ENCODE data around the gene ATP5ME. TPM values are rescaled to one million over a fixed set of nuclear protein-coding genes. Genes with fewer than 3 reads are reported as not detected.

ATP5ME gene
- total RNA-seq, 1 experiment from 2014 or later = 425 TPM

DNA sequence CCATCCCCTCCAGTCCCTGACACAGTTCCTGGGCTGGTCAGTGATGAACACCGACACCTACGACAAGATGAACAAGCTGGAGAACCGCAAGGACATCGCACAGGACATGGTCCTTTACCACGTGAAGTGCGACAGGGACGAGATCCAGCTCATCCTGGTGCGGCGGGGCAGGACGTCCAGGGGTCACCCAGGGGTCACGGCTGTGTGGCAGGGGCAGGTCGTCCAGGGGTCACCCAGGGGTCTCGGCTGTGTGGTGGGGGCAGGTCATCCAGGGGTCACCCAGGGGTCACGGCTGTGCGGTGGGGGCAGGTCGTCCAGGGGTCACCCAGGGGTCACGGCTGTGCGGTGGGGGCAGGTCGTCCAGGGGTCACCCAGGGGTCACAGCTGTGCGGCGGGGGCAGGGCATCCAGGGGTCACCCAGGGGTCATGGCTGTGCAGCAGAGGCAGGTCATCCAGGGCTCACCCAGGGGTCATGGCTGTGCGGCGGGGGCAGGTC, 16.7 kb downstream of the ATP5ME start:
- H3K4me1 Mint-ChIP-seq = no peaks in the 10 kb centered on the region
- no peak overlapping the region for H2BK15ac ChIP-seq (ENCODE audit: low read depth, low read length)
- no peak overlapping the region for H4K91ac ChIP-seq (ENCODE audit: insufficient read length, low read depth, low read length)
- no peak overlapping the region for H2BK12ac ChIP-seq (ENCODE audit: insufficient read length, low read depth, low read length)
- peaks cover 2% of the 10 kb centered on the region for H3K27me3 Mint-ChIP-seq (ENCODE audit: low read depth)
- H3K4me2 ChIP-seq (ENCODE audit: insufficient read depth, insufficient read length, low read length) = no peak overlapping the region
- peaks cover 0 to 2% (median 0%) of the 10 kb centered on the region in 3 experiments; a peak in 4 of 7 replicates for H3K36me3 Mint-ChIP-seq (ENCODE audit: insufficient read depth in 1 of 3, low read depth in 3 of 3)
- H2AFZ ChIP-seq (ENCODE audit: low read length) = no peak overlapping the region
- H3K27ac ChIP-seq (ENCODE audit: insufficient read length, low read depth, low read length) = no peak overlapping the region
- H2BK120ac ChIP-seq (ENCODE audit: low read depth, low read length, poor library complexity, severe bottlenecking) = no peak overlapping the region
- no peaks in the 10 kb centered on the region for H3K9me3 ChIP-seq (ENCODE audit: control insufficient read depth, low read depth, low read length)
- H3K27me3 ChIP-seq (ENCODE audit: insufficient read depth, low read length) = no peaks in the 10 kb centered on the region
- H3K27ac Mint-ChIP-seq = no peak overlapping the region
- H3K18ac ChIP-seq (ENCODE audit: insufficient read length, low read depth, low read length) = no peak overlapping the region
- no peak overlapping the region for H2AK5ac ChIP-seq (ENCODE audit: insufficient read length, low read length)
- no peaks in the 10 kb centered on the region for H3K79me1 ChIP-seq (ENCODE audit: insufficient read depth, low read depth, low read length, poor library complexity, severe bottlenecking)
- no peak overlapping the region for H3K4me3 Mint-ChIP-seq
- H3K23me2 ChIP-seq (ENCODE audit: insufficient read length, low read depth, low read length, poor library complexity, severe bottlenecking) = peaks cover 2% of the 10 kb centered on the region
- no CpG with 5 or more reads among the region's 23 CpGs for WGBS (ENCODE audit: extremely low coverage, insufficient read length, low lambda C conversion rate)
- no peak overlapping the region for H3K4ac ChIP-seq (ENCODE audit: low read depth, low read length)
- no peak overlapping the region for H4K5ac ChIP-seq (ENCODE audit: insufficient read length, low read depth, low read length)
- H3K9ac ChIP-seq (ENCODE audit: extremely low read depth, insufficient read length, low read length) = no peak overlapping the region
- no peak overlapping the region for H2BK20ac ChIP-seq (ENCODE audit: low read depth, low read length, poor library complexity, severe bottlenecking)
- H3K56ac ChIP-seq (ENCODE audit: insufficient read length, low read depth, low read length) = no peak overlapping the region
- H3K9me3 Mint-ChIP-seq = no peaks in the 10 kb centered on the region; a peak in 1 of 5 replicates
- no peak overlapping the region for H3T11ph ChIP-seq (ENCODE audit: low read length)
- TF ChIP-seq, protein P1, sequence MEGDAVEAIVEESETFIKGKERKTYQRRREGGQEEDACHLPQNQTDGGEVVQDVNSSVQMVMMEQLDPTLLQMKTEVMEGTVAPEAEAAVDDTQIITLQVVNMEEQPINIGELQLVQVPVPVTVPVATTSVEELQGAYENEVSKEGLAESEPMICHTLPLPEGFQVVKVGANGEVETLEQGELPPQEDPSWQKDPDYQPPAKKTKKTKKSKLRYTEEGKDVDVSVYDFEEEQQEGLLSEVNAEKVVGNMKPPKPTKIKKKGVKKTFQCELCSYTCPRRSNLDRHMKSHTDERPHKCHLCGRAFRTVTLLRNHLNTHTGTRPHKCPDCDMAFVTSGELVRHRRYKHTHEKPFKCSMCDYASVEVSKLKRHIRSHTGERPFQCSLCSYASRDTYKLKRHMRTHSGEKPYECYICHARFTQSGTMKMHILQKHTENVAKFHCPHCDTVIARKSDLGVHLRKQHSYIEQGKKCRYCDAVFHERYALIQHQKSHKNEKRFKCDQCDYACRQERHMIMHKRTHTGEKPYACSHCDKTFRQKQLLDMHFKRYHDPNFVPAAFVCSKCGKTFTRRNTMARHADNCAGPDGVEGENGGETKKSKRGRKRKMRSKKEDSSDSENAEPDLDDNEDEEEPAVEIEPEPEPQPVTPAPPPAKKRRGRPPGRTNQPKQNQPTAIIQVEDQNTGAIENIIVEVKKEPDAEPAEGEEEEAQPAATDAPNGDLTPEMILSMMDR (conservative IDR thresholded peaks at IDR 0.05) = no peak
- DNase-seq = peak; percentile 20
- H3K79me2 ChIP-seq (ENCODE audit: insufficient read depth, low read length) = no peaks in the 10 kb centered on the region
- H2BK5ac ChIP-seq (ENCODE audit: insufficient read length, low read length) = no peak overlapping the region
- no peaks in the 10 kb centered on the region for H3K4me1 ChIP-seq (ENCODE audit: insufficient read depth, low read length)
- no peaks in the 10 kb centered on the region for H4K20me1 ChIP-seq (ENCODE audit: control insufficient read depth, insufficient read depth, insufficient read length)
- H3K14ac ChIP-seq (ENCODE audit: insufficient read depth, low read length) = no peak overlapping the region
- H3K23ac ChIP-seq (ENCODE audit: insufficient read length, low read depth, low read length) = no peak overlapping the region
- H4K8ac ChIP-seq (replicated peaks; ENCODE audit: insufficient read length, low read depth, low read length) = no peak overlapping the region

All from H9 (cell line).